Mucosa of rectum (tissue), 2 donors: Measurements from ENCODE around the gene DLG4.
A peak's percentile ranks its signal among the peaks of the same experiment; 100 is the strongest.

Experiments
- H3K27ac ChIP-seq, 2 donors: one replicate each; pipeline ENCODE4 v1.7.0; 2013; ENCODE audit warnings: inconsistent platforms in 2 of 2, low read depth in 2 of 2, low read length in 2 of 2
- H3K27me3 ChIP-seq, 2 donors: one replicate each; pipeline ENCODE4 v1.7.0; 2013; ENCODE audit warnings: low read length in 2 of 2; ENCODE audit not compliant: control insufficient read depth in 2 of 2, insufficient read depth in 2 of 2
- H3K36me3 ChIP-seq, 2 donors: one replicate each; pipeline ENCODE4 v1.7.0; 2013; ENCODE audit warnings: low read length in 2 of 2; ENCODE audit not compliant: control insufficient read depth in 2 of 2, insufficient read depth in 2 of 2
- H3K4me1 ChIP-seq, 2 donors: one replicate each; pipeline ENCODE4 v1.7.0; 2013; ENCODE audit warnings: low read length in 2 of 2, mild to moderate bottlenecking in 1 of 2; ENCODE audit not compliant: control insufficient read depth in 2 of 2, insufficient read depth in 2 of 2
- H3K4me3 ChIP-seq, 2 donors: one replicate each; pipeline ENCODE4 v1.7.0; 2013; ENCODE audit warnings: low read length in 2 of 2
- H3K9ac ChIP-seq, 2 donors: one replicate each; pipeline ENCODE4 v1.7.0; 2013; ENCODE audit warnings: low read length in 2 of 2, low read depth in 1 of 2, mild to moderate bottlenecking in 1 of 2
- H3K9me3 ChIP-seq, 2 donors: one replicate each; pipeline ENCODE4 v1.7.0; 2013; ENCODE audit warnings: low read length in 2 of 2; ENCODE audit not compliant: control insufficient read depth in 2 of 2
- donor health status: healthy.
- donor health status: Normal muscosa, but diverticular disease.

DLG4 gene

GRCh38 chr17:7240375-7240774 lies 20.7 kb upstream of the DLG4 start:
- no peaks in the 10 kb centered on the region for H3K9me3 ChIP-seq
- peaks cover 29 to 31% of the 10 kb centered on the region in 2 donors for H3K4me1 ChIP-seq
- H3K4me3 ChIP-seq: peak overlapping the region; percentile 91 to 99
- peak overlapping the region in 1 of 2 donors; percentile 43 for H3K27ac ChIP-seq
- H3K36me3 ChIP-seq: peaks cover 23 to 36% of the 10 kb centered on the region in 2 donors
- no peaks in the 10 kb centered on the region for H3K27me3 ChIP-seq
- peak overlapping the region; percentile 98 to 100 for H3K9ac ChIP-seq

GRCh38 chr17:7239091-7240027 lies 19.7 kb upstream of the DLG4 start, which contains the start of gene PHF23:
Gene PHF23, minus strand, starts transcription at chr17:7239457. Its CDS starts 178 bp downstream, at chr17:7239279.
- Histone ChIP-seq H3K9ac (peak within 1 kb of the TSS; percentile 98), H3K27me3 (no peaks in the 10 kb centered on the region), H3K36me3 (peaks cover 19 to 33% of the 10 kb centered on the region in 2 donors), H3K4me1 (peaks cover 38 to 40% of the 10 kb centered on the region in 2 donors), H3K27ac (peak within 1 kb of the TSS; percentile 89 to 97), H3K4me3 (peak within 1 kb of the TSS; percentile 87 to 99), H3K9me3 (no peaks in the 10 kb centered on the region)

- Histone ChIP-seq H3K27me3 (no peaks in the 10 kb centered on the region), H3K4me1 (peaks cover 43% of the 10 kb centered on the region in 2 donors), H3K27ac (peak overlapping the region; percentile 89 to 97), H3K9ac (peak overlapping the region; percentile 91 to 98), H3K36me3 (peaks cover 15 to 26% of the 10 kb centered on the region in 2 donors), H3K4me3 (peak overlapping the region; percentile 87 to 93), H3K9me3 (no peaks in the 10 kb centered on the region)
Measured at GRCh38 chr17:7238420-7239090, 18.9 kb upstream of the DLG4 start.

GRCh38 chr17:7237761-7238419 lies 18.3 kb upstream of the DLG4 start:
- H3K27ac ChIP-seq: peak overlapping the region; percentile 89 to 97
- no peaks in the 10 kb centered on the region for H3K9me3 ChIP-seq
- peak overlapping the region; percentile 87 to 93 for H3K4me3 ChIP-seq
- H3K36me3 ChIP-seq: peaks cover 15 to 26% of the 10 kb centered on the region in 2 donors
- H3K9ac ChIP-seq: peak overlapping the region; percentile 54 to 74
- H3K4me1 ChIP-seq: peaks cover 44 to 50% of the 10 kb centered on the region in 2 donors
- no peaks in the 10 kb centered on the region for H3K27me3 ChIP-seq

- H3K4me3 ChIP-seq: peak overlapping the region; percentile 64 to 87
- no peaks in the 10 kb centered on the region for H3K9me3 ChIP-seq
- peaks cover 44 to 55% of the 10 kb centered on the region in 2 donors for H3K4me1 ChIP-seq
- H3K36me3 ChIP-seq: peaks cover 15 to 26% of the 10 kb centered on the region in 2 donors
- H3K9ac ChIP-seq: peak overlapping the region; percentile 26 to 54
- H3K27ac ChIP-seq: peak overlapping the region; percentile 89 to 97
- H3K27me3 ChIP-seq: no peaks in the 10 kb centered on the region
Measured at GRCh38 chr17:7237266-7237760, 17.7 kb upstream of the DLG4 start.

GRCh38 chr17:7236808-7237207 lies 17.2 kb upstream of the DLG4 start:
- Histone ChIP-seq H3K9ac (no peak overlapping the region), H3K4me3 (no peak overlapping the region), H3K27me3 (no peaks in the 10 kb centered on the region), H3K9me3 (no peaks in the 10 kb centered on the region), H3K27ac (peak overlapping the region in 1 of 2 donors; percentile 97), H3K4me1 (peaks cover 44 to 59% of the 10 kb centered on the region in 2 donors), H3K36me3 (peaks cover 15 to 26% of the 10 kb centered on the region in 2 donors)

- H3K4me3 ChIP-seq: no peak overlapping the region
- peaks cover 14 to 26% of the 10 kb centered on the region in 2 donors for H3K36me3 ChIP-seq
- no peaks in the 10 kb centered on the region for H3K27me3 ChIP-seq
- no peak overlapping the region for H3K9ac ChIP-seq
- no peak overlapping the region for H3K27ac ChIP-seq
- peaks cover 40 to 52% of the 10 kb centered on the region in 2 donors for H3K4me1 ChIP-seq
- H3K9me3 ChIP-seq: no peaks in the 10 kb centered on the region
Measured at GRCh38 chr17:7235693-7236665, 16.3 kb upstream of the DLG4 start.

- H3K9me3 ChIP-seq: no peaks in the 10 kb centered on the region
- H3K4me3 ChIP-seq: peak within 1 kb of the TSS; percentile 76 to 79
- peaks cover 27 to 39% of the 10 kb centered on the region in 2 donors for H3K4me1 ChIP-seq
- no peaks in the 10 kb centered on the region for H3K27me3 ChIP-seq
- H3K9ac ChIP-seq: peak within 1 kb of the TSS; percentile 74 to 84
- peaks cover 18 to 30% of the 10 kb centered on the region in 2 donors for H3K36me3 ChIP-seq
- H3K27ac ChIP-seq: peak within 1 kb of the TSS; percentile 88 to 91
Measured at GRCh38 chr17:7234083-7234951, 14.7 kb upstream of the DLG4 start, which contains the start of gene DVL2. Gene DVL2, minus strand, starts transcription at chr17:7234517. Its CDS starts 255 bp downstream, at chr17:7234262.
